Choroid plexus epithelial cell (primary cell): ENCODE data around the gene NOL4L.

Experiments used
- DNase-seq: peaks from one replicate; pipeline ENCODE4 v3.0.0-alpha.2; 2010; ENCODE audit warnings: low read depth
- H3K4me3 ChIP-seq: 2 replicates; pipeline ENCODE4 v1.5.1; 2011; ENCODE audit warnings: low read depth, mild to moderate bottlenecking, control low read depth, low read length, moderate library complexity
- TF ChIP-seq, protein P1 (sequence below): conservative IDR thresholded peaks from 2 replicates; pipeline ENCODE4 v1.5.1; 2011; ENCODE audit warnings: low read depth, mild to moderate bottlenecking, control low read depth, inconsistent platforms, low read length, moderate library complexity

The NOL4L gene

GRCh38 chr20:32453467-32454163, 131.5 kb downstream of the NOL4L start:
- TF ChIP-seq, protein P1, sequence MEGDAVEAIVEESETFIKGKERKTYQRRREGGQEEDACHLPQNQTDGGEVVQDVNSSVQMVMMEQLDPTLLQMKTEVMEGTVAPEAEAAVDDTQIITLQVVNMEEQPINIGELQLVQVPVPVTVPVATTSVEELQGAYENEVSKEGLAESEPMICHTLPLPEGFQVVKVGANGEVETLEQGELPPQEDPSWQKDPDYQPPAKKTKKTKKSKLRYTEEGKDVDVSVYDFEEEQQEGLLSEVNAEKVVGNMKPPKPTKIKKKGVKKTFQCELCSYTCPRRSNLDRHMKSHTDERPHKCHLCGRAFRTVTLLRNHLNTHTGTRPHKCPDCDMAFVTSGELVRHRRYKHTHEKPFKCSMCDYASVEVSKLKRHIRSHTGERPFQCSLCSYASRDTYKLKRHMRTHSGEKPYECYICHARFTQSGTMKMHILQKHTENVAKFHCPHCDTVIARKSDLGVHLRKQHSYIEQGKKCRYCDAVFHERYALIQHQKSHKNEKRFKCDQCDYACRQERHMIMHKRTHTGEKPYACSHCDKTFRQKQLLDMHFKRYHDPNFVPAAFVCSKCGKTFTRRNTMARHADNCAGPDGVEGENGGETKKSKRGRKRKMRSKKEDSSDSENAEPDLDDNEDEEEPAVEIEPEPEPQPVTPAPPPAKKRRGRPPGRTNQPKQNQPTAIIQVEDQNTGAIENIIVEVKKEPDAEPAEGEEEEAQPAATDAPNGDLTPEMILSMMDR, result no peak
- no peak for DNase-seq
- no peak overlapping the region for H3K4me3 ChIP-seq

GRCh38 chr20:32452776-32453466, 132.2 kb downstream of the NOL4L start:
- TF ChIP-seq, protein P1, result no peak
- no peak overlapping the region for H3K4me3 ChIP-seq
- DNase-seq, result no peak

DNA sequence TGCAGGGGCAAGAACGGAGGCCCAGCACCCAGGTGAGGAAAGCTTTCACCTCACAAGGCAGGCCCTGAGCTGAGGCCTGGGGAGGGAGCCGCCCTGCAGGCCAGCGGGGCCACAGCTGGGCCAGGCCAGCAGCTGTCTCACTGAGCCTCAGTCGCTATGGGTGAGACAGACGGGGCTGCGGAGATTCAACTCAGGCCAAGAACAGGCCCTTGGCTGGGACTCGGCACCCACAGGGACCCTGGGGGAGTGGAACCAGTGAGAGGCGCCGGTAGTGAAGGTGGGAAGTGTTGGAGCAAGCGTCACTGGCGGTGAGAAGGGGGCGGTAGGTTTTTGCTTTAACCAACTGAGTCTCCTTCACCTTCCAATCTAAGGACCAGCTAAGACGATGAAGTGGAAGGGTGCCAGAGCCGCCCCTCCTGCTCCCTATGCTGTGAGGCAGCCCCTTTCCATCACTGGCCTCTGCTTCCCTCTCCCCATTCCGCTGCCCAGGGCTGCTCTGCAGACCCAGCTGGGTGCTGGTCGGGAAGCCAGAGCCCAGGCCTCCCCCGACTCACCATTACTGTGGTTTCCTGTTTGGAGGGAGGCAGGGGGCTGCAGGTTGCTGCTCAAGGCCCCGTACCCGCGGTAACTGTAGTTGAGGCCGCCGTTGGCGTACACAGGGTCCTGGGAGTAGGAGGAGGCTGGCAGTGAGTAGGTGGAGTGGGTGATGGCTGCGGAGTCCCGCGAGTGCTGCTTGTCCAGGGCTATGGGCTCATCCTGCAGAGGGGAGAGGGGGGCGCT, 133.3 kb downstream of the NOL4L start:
- H3K4me3 ChIP-seq, result no peak overlapping the region
- TF ChIP-seq, protein P1, result no peak

DNA sequence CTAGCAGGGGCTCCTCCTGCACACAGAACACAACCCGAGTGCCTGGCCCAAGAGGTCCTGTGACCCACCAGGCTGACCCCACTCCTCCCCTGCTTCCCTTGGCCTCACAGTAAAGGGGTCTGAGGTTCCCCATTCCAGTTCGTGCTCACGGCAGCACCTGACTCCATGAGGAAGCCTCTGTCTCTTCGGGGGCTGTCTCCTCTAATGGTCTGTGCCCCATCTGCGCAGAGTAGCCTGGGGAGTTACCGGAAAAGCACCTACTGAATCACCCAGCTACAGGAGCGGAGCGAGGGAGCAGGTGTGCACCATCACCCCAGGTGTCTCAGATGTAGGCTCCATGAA, 133.8 kb downstream of the NOL4L start:
- DNase-seq, result no peak
- TF ChIP-seq, protein P1, result no peak

More for the DNA sequence above, 133.3 kb downstream of the NOL4L start:
- DNase-seq, result no peak

GRCh38 chr20:32450484-32451061, 134.6 kb downstream of the NOL4L start:
- TF ChIP-seq, protein P1, result no peak
- no peak for DNase-seq
- H3K4me3 ChIP-seq, result no peak overlapping the region

More for the DNA sequence above, 133.8 kb downstream of the NOL4L start:
- no peak overlapping the region for H3K4me3 ChIP-seq

DNA sequence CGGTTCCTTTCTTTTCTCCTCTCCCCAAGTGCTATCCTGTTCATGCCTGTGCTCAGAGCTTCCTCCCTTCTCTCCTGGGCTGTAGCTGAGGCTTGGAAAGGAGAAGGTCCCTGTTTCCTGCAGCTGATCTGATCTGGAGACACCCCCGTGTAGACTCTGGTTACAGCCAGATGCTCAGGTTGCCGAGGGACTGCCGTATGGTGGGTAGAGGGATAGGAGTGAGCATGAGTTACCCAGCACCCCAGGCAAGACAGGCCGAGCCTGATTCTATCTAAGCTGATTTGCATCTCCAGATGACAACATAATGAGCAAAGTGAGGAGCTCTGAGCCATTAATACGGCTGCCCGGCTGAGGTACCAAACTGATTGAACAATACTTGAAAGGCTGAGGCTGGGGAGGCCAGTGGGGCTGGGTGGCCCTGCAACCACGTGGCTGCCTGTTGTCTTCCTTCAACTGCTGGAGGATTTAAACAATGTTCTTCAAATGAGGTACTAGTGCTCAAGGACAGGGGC, 135.2 kb downstream of the NOL4L start:
- TF ChIP-seq, protein P1, result no peak
- H3K4me3 ChIP-seq, result no peak overlapping the region
- DNase-seq, result no peak
